DOHH2 (cell line): ENCODE data around the gene TEX29.

Source experiments
- H3F3A ChIP-seq: fragments of 200-600 bp; sonication (generic), shearing (Covaris generic); 2 replicates; pipeline ENCODE4 v1.6.0; 2016; ENCODE audit warnings: antibody characterized with exemption, mild to moderate bottlenecking; ENCODE audit not compliant: control insufficient read depth, insufficient read depth
- H3K27ac ChIP-seq: fragments of 200-600 bp; sonication (generic); 2 replicates; pipeline ENCODE4 v1.5.1; 2014; ENCODE audit warnings: low read depth, mild to moderate bottlenecking, low read length, moderate library complexity
- H3K27me3 ChIP-seq: fragments of 200-600 bp; sonication (generic); 2 replicates; pipeline ENCODE4 v1.6.1; 2014; ENCODE audit warnings: mild to moderate bottlenecking, low read length, mixed read lengths; ENCODE audit not compliant: control insufficient read depth
- H3K36me3 ChIP-seq: fragments of 200-600 bp; sonication (generic); 2 replicates; pipeline ENCODE4 v1.6.1; 2014; ENCODE audit warnings: mild to moderate bottlenecking, low read length, moderate library complexity, mixed read lengths; ENCODE audit not compliant: control insufficient read depth
- H3K4me1 ChIP-seq: fragments of 200-600 bp; sonication (generic); 2 replicates; pipeline ENCODE4 v1.6.1; 2014; ENCODE audit warnings: mild to moderate bottlenecking, low read length, mixed read lengths; ENCODE audit not compliant: control insufficient read depth
- H3K4me2 ChIP-seq: fragments of 200-600 bp; sonication (generic); 2 replicates; pipeline ENCODE4 v1.6.0; 2014; ENCODE audit warnings: mild to moderate bottlenecking, low read length, moderate library complexity
- H3K4me3 ChIP-seq: fragments of 200-600 bp; sonication (generic); 2 replicates; pipeline ENCODE4 v1.5.1; 2014; ENCODE audit warnings: mild to moderate bottlenecking, low read length, mixed read lengths
- H3K79me2 ChIP-seq: fragments of 200-600 bp; sonication (generic); 2 replicates; pipeline ENCODE4 v1.6.1; 2014; ENCODE audit warnings: mild to moderate bottlenecking, low read length, mixed read lengths; ENCODE audit not compliant: control insufficient read depth
- H3K9me2 ChIP-seq: fragments of 200-600 bp; sonication (generic); replicated peaks from 2 replicates; pipeline ENCODE4 v1.6.1; 2014; ENCODE audit warnings: mild to moderate bottlenecking, low read length, mixed read lengths; ENCODE audit not compliant: control insufficient read depth
- H3K9me3 ChIP-seq: fragments of 200-600 bp; sonication (generic); 2 replicates; pipeline ENCODE4 v1.6.1; 2014; ENCODE audit warnings: antibody characterized with exemption, low read length, mixed read lengths; ENCODE audit not compliant: control insufficient read depth, insufficient read depth
- H4K20me1 ChIP-seq: fragments of 200-600 bp; sonication (generic); 2 replicates; pipeline ENCODE4 v1.6.0; 2014; ENCODE audit warnings: low read depth, mild to moderate bottlenecking, antibody characterized with exemption, low read length, moderate library complexity; ENCODE audit not compliant: control insufficient read depth, insufficient read depth
- EZH2phosphoT487 ChIP-seq: fragments of 200-600 bp; sonication (generic); IDR thresholded peaks from 2 replicates; pipeline ENCODE4 v1.6.1; 2017; ENCODE audit warnings: borderline replicate concordance, mild to moderate bottlenecking, antibody characterized with exemption, low read length, moderate library complexity, mixed read lengths
- TF ChIP-seq, protein P1 (sequence below): fragments of 200-600 bp; sonication (generic); IDR thresholded peaks from one replicate; pipeline ENCODE4 v1.5.1; 2014; ENCODE audit warnings: antibody characterized with exemption, mild to moderate bottlenecking, low read depth, low read length; ENCODE audit not compliant: poor library complexity, severe bottlenecking

Gene TEX29

DNA sequence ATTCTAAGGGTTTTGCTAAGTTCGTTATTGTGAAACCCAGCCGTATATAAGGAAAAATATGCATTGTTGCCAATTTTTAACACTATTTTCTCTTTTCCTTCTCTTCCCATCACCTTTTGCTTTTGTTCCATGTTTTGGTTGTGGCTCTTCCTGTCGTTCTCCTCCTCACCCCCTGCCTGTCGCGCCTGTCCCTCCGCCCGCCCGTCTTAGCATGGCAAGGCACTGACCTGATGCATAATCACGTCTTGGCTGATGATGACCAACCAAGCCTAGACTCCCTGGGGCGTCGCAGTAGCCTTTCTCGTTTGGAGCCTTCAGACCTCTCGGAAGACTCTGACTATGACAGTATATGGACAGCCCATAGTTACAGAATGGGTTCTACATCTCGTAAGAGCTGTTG lies 28.5 kb upstream of the TEX29 start:
- H3K79me2 ChIP-seq = no peaks in the 10 kb centered on the region
- no peak overlapping the region for H3K4me2 ChIP-seq
- H3K27ac ChIP-seq = no peak overlapping the region
- H3K36me3 ChIP-seq = peaks cover 96% of the 10 kb centered on the region
- no peaks in the 10 kb centered on the region for H3K9me3 ChIP-seq
- H3F3A ChIP-seq = no peaks in the 10 kb centered on the region
- H3K4me3 ChIP-seq = no peak overlapping the region
- H3K27me3 ChIP-seq = no peaks in the 10 kb centered on the region
- no peaks in the 10 kb centered on the region; the same call in 1 of the 2 replicates for H4K20me1 ChIP-seq
- H3K9me2 ChIP-seq = no peaks in the 10 kb centered on the region
- TF ChIP-seq, protein P1, sequence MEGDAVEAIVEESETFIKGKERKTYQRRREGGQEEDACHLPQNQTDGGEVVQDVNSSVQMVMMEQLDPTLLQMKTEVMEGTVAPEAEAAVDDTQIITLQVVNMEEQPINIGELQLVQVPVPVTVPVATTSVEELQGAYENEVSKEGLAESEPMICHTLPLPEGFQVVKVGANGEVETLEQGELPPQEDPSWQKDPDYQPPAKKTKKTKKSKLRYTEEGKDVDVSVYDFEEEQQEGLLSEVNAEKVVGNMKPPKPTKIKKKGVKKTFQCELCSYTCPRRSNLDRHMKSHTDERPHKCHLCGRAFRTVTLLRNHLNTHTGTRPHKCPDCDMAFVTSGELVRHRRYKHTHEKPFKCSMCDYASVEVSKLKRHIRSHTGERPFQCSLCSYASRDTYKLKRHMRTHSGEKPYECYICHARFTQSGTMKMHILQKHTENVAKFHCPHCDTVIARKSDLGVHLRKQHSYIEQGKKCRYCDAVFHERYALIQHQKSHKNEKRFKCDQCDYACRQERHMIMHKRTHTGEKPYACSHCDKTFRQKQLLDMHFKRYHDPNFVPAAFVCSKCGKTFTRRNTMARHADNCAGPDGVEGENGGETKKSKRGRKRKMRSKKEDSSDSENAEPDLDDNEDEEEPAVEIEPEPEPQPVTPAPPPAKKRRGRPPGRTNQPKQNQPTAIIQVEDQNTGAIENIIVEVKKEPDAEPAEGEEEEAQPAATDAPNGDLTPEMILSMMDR = no peak
- no peak for TF ChIP-seq EZH2phosphoT487
- H3K4me1 ChIP-seq = no peaks in the 10 kb centered on the region

DNA sequence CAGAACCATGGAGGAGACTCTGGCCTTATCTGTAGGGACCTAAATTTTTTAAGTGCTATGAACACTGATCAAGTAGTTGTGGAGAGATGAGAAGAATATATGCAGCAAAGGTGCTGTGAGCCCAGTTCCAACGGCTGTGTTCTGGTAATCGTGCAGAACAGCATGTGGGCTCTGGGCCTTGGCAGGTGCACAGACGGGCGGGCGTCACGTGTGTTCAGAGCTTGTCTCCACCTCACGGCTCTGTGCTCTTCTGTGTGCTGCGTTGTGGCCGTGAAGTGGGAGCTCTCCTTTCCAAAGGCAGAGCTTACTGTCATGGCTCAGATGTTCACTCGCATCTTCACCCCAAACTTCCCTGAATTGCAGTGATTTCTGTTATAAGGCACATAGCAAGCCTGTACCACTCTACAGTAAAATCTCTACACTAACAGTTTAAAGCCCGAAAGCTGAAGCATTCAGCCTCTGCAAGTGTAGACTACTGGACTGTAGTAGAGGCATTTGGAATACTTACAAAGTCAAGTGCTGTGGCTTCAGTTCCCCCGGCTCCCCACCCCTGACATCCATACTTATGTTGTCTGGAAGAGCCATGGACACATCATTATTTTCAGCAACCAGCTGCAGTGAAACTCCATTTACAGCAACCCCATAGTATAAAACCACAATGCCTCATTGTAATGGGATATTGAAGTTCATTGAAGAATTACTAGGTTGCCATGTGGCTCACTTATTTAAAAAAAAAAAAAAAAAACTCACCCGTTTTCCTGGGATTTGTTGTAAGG lies 27.5 kb upstream of the TEX29 start:
- Histone ChIP-seq H3K36me3 (peaks cover 96% of the 10 kb centered on the region), H3K79me2 (no peaks in the 10 kb centered on the region), H3K4me3 (no peak overlapping the region), H3K4me1 (no peaks in the 10 kb centered on the region), H3F3A (no peaks in the 10 kb centered on the region), H3K27ac (no peak overlapping the region), H3K27me3 (no peaks in the 10 kb centered on the region), H4K20me1 (no peaks in the 10 kb centered on the region), H3K9me2 (no peaks in the 10 kb centered on the region), H3K9me3 (no peaks in the 10 kb centered on the region), H3K4me2 (no peak overlapping the region)
- no peak for TF ChIP-seq EZH2phosphoT487
- TF ChIP-seq, protein P1 = no peak

DNA sequence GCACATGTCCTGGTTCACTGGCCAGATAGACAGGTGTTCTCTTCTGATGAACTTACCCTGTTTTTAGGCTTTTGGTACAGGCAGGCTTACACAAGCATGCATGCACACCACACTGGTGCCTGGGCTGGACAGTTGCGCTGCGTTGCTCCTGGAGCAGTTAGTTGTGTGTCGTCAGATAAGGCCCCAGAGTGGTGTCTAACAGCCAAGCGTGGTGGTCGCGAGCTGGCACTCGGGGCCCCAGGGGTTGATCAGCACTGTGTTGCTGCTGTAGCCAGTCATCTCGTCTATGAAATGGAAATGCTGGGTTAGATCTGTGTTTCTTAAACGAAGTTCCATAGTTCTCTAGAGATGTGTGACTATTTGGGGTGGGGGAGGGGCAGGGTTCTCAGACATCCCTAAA lies 24.6 kb upstream of the TEX29 start:
- Histone ChIP-seq H3K79me2 (no peaks in the 10 kb centered on the region), H3K9me2 (no peaks in the 10 kb centered on the region), H3K9me3 (no peaks in the 10 kb centered on the region), H3K36me3 (peaks cover 93% of the 10 kb centered on the region), H3K4me1 (no peaks in the 10 kb centered on the region), H3K4me3 (no peak overlapping the region), H3F3A (no peaks in the 10 kb centered on the region), H3K27me3 (no peaks in the 10 kb centered on the region), H4K20me1 (no peaks in the 10 kb centered on the region), H3K4me2 (no peak overlapping the region), H3K27ac (no peak overlapping the region)
- TF ChIP-seq, protein P1 = no peak
- TF ChIP-seq EZH2phosphoT487 = no peak
